Activated naive CD4-positive, alpha-beta T cell treated with anti-CD3 and anti-CD28 coated beads, Interleukin-2, amount 50 U/mL, for 16 hours (primary cell): ENCODE data around the gene LGR5.
"Not testable (repeated sequence)": the region's sequence is repeated elsewhere in the genome, so short reads cannot be mapped to it uniquely, and the experiment has no call there.

Experiments
- DNase-seq: peaks from one replicate; pipeline ENCODE4 v3.0.0-alpha.2; 2020

The LGR5 gene

DNA sequence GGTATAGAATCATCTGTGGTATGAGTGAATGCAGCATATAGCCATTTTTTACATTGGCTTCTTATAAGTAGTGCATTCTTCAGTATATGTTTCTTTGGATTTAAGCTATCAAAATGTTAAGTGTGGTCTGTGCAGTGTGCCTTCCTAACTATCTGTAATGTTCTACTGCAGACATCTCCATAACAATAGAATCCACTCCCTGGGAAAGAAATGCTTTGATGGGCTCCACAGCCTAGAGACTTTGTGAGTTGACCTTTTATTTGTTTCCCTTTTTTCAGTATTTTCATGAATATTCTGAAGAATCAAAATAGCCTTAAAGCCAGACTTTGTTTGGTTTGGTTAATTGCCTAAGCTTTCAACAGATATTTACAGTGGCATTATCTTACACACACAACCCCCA lies 116.8 kb downstream of the LGR5 start:
- no peak for DNase-seq

DNA sequence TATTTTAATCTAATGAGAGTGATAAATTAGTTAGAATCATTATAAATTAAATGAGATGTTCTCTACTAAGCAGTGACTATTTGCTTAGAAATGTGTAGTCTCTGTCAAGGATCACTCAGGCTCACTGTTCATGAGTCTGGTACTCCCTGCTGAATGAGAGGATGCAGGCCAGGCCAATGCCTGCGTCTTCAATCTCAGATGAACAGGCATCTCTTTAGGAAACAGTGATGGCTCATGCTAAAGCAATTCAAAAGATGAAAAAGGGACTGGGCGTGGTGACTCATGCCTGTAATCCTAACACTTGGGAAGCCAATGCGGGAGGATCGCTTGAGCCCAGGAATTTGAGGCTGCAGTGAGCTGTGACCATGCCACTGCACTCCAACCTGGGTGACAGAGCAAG lies 117.3 kb downstream of the LGR5 start:
- DNase-seq = no peak

DNA sequence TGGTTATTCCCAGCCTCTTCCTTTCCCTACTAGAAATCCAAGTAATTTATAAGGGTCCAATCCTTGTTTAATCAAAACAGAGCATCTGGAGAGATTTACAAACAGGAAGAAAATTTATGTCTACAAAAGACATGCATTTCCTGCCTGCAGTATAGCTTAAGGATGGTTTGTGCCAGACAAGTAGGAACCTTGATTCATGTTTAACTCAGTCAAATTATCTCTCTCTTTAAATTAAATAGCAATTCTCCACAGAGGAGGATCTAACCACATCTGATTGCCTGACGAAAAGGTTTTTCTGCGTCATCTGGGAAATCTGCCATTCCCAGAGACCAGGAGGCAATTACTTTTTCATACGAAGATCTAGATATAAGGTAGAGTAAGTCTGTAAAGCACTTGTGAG lies 118.8 kb downstream of the LGR5 start:
- DNase-seq = no peak

DNA sequence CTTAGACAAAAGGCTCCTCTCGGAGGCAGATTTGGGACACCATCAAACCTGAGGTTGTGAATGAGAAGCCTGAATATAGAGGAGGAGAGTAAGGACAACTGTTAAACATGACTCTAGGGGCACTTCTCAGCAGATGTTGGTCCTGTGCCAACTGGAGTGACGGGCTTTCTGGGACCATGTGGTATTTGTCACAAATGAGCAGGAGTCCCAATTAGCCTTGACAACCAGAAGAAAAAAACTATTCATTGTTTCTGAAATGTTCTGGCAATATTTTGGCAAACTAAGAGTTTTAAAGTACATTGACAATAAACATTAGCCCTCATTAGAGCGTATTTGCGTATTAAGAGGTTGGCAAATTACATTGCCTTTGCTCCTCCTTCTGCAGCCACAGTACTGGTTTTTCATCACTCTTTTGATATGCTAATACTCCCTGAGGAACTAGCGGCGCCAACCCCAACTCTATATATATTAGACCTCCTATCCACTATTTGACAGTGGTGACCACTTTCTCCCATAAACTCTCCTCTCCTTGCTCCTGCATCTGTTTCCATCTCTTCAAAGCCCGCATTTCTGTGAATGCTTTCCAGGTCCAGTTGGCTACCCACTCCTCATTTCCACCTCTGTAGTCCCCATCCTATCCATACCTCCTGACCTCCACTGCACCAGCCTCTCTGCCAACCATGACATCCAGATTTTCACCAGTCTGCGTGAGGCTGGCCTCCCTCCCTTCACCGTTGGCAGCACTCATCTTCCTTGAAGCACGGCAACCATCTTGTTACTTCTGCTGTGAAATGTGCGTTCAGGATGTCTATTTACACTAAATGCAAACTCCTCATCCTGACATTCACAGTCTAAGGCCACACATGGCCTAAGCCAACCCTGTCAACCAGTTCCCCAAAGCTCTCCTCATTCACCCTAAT lies 123.3 kb downstream of the LGR5 start:
- DNase-seq = no peak

DNA sequence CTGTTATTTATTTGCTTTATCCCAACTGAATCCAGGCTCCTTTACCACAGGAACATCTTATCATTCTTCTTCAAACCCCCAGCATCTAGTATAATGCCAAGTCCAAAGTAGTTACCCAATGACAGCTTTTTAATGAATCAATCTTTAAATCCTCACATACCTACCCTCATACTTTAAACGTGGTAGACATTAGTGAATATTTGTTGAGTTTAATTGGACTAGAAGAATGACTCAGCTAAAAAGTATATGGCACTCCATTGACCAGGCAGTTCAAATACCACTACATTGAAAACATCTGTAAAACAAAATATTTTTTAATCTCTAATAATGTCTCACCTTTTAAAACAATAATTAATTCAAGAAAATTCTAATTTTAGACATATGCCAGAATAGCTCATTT lies 125.9 kb downstream of the LGR5 start:
- no peak for DNase-seq

DNA sequence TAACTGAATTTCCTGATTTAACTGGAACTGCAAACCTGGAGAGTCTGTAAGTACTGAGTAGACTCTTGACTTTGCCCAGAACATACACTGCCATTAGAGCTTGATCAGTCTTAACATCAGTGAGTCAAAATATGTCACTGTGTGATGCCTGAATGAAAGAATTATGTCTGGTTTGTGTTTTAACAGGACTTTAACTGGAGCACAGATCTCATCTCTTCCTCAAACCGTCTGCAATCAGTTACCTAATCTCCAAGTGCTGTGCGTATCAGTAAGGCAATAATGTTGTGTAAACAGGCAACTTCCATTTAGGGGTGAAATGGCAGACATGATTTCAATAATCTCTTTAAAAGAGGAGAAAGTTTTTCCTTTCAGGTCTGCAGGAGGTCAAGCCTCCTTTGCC lies 127.1 kb downstream of the LGR5 start:
- DNase-seq = no peak

DNA sequence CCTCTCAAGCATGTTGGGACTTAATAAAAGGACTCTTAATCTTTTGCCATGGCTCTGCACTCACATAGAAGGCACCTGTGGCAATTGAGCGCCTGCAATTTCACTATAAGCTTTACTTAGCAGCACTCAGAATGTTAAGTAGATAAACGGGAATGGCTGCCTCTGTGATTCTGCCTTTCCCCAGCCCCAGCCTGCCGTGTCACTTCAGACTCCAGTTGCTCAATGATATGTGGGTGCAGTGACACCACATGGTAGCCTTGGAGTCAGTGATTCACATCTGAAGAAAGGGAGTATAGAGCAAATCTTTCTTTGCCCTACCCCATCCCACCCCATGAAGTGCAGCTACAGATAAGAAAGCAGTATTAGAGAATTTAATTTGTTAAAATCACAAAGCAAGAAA lies 127.9 kb downstream of the LGR5 start:
- no peak for DNase-seq

DNA sequence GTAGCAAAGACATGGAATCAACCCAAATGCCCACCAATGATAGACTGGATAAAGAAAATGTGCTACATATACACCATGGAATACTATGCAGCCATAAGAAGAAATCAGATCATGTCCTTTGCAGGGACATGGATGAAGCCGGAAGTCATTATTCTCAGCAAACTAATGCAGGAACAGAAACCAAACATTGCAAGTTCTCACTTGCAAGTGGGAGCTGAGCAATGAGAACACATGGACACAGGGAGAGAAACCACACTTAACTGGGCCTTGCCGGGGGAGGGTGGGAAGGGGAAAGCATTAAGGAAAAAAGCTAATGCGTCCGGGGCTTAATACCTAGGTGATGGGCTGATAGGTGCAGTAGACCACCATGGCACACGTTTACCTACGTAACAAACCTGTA lies 130.3 kb downstream of the LGR5 start:
- DNase-seq = not testable (repeated sequence)

DNA sequence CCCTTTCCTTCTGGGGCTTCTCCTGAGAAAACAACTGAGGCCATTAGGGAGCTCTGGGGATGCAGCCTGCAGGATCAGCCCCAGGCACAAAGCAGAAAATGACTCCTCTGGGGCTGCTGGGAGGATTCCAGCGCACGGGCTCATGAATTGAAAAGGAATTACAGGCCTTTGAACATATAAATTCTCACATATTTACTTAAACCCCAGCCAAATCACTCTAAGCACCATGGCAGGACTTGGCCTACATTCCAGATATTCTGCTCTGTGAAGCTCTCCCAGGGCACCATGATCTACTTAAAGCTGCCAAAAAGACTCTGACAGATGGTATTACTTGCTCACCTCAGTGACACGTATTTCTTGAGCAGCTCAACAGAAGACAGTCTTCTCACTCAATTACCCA lies 136.9 kb downstream of the LGR5 start:
- DNase-seq = no peak

DNA sequence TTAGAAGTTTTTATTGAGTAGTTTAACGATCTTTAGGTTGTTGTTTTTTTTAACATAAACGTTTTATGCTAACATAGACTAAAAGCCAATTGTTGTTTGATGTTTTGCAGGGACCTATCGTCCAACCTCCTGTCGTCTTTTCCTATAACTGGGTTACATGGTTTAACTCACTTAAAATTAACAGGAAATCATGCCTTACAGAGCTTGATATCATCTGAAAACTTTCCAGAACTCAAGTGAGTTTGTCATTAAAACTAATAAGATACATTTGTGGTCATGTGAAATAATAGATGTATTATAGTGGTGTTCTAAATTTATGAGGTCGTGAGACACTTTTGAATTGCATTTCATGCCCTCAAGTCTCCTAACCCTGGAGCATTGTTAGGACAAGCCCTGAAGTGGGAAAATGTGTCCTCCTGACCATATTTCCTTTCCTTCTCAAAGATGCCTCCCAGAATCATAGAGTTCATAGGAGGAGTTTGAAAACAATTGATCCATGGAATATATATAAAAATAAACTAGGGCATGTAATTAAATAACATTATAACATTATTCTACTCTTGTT lies 139.2 kb downstream of the LGR5 start:
- DNase-seq = no peak

DNA sequence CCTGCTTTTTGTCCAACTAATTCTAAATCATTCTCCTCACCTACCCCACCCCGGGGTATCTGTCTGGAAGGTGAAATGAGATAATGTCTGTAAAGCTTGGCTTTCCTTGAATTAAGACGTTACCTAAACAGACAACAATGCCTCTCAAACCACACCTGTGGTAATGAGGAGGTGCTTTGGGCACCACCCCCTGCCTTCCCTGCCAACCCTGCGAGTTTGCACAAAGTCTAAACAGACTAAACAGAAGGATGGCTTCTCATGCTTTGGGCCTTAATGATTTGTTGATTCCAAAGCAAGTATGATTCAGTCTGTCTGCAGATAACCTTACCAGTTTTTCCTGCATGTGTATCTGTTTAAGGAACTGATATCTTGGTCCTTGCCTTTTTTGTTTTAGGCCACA lies 141.6 kb downstream of the LGR5 start:
- DNase-seq = no peak

DNA sequence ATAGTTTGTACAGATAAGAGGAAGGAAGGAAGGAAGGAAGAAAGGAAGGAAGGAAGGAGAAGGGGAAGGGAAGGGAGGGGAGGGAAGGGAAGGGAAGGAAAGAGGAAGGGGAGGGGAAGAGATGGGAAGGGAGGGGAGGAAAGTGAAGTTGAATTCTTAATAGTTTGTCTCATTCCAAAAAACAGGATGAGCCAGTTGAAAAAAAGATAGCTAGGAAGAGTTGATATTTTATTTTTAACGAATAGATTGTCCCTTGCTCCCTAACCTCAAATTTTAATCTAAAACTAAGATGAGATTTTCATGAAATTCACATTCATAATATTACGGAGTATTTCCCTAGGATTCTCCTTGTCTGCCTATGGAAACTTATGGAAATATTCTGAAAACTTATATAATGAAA lies 143.3 kb downstream of the LGR5 start:
- no peak for DNase-seq

DNA sequence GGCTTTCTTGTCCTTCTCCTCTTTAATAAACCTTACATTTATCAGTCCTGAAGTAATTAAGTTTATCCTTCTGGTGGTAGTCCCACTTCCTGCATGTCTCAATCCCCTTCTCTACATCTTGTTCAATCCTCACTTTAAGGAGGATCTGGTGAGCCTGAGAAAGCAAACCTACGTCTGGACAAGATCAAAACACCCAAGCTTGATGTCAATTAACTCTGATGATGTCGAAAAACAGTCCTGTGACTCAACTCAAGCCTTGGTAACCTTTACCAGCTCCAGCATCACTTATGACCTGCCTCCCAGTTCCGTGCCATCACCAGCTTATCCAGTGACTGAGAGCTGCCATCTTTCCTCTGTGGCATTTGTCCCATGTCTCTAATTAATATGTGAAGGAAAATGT lies 144.8 kb downstream of the LGR5 start:
- DNase-seq = no peak

DNA sequence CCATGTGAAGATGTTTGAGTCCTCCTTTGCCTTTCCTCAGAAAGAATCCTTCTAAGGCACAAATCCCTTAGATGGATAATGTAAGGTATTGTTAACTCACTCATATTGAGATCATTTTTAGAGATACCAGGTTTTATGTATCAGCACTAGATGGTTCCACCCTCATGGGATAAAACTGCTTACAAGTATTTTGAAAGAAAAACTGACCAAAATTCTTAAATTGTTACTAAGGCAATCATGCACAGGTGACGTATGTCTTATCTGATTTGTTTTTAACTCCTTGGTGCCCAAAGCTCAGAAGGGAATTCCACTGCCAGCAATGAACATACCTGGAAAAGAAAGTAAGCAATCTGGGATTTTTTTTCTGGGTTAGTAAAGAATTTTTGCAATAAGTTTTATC lies 145.6 kb downstream of the LGR5 start:
- no peak for DNase-seq

DNA sequence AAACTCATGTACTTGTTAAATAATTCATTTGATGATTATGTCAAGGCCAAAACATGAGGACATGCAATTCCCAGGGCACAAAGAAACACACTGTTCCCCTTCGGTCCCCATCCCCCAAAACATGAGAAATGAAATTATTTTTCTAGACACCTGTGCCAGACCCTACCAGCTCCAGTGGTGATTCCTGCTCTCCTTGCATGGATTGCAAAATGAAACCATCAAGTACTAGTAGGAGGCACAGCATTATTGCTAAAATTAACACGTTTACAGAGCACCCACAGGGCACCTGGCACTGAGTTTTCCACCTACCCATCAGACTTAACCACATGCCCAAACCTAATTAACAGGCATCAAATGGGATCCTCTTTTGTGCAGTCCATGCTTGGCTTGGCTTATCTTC lies 147.4 kb downstream of the LGR5 start:
- no peak for DNase-seq

DNA sequence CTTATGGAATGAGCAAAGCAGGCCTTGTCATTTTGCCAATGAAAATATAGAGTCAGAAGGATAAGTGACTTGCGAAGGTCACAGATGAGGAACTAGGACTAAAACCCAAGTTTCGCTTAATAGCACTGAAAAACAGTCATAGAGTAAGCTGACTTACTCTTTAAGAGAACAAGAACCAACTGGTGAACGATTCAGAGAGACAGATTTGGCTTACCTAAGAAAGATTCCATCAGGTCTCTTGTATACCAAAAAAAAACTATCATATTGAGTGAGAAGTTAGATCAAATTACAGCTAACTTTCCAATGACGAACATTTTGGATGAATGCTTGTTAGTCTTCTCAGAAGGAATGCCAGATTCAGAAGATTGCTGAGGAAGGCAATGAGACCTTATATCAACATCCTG lies 149.9 kb downstream of the LGR5 start:
- no peak for DNase-seq

DNA sequence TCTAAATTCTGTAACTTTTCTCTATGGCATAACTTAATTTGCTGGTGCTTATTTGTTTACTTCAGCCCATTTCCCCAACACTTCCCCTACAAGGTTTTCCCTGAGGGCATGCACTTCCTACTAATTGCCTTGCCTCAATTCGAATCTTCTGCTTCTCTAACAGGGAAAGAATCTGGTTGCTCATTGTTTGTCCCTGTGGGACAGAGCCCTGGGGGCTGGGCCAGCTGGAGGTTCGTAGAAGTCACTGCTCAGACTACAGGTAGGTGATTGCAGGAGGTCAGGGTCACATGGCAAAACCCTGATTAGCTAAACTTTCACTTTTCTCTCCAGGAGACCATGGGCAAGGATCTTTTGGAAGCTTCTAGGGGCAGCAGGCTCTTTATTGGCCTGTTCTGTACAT lies 152.0 kb downstream of the LGR5 start:
- DNase-seq = no peak

DNA sequence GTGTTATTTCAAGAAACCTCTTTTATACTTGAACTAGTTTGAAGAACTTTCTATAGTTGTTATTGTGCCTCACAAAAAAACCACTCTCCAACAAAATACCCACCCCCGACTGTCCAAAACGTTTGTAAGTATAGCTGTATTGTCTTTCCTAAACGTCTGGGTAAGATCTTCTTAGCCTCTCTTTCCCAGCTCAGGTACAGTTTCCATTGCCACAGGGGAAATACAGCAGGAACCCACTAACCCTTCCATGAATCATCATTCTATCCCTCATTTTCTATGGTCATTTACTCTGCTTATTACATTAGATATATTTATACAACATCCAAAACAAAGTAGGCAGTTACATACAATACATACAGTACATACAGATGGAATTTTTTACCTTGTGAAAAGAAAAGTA lies 153.2 kb downstream of the LGR5 start:
- DNase-seq = no peak

DNA sequence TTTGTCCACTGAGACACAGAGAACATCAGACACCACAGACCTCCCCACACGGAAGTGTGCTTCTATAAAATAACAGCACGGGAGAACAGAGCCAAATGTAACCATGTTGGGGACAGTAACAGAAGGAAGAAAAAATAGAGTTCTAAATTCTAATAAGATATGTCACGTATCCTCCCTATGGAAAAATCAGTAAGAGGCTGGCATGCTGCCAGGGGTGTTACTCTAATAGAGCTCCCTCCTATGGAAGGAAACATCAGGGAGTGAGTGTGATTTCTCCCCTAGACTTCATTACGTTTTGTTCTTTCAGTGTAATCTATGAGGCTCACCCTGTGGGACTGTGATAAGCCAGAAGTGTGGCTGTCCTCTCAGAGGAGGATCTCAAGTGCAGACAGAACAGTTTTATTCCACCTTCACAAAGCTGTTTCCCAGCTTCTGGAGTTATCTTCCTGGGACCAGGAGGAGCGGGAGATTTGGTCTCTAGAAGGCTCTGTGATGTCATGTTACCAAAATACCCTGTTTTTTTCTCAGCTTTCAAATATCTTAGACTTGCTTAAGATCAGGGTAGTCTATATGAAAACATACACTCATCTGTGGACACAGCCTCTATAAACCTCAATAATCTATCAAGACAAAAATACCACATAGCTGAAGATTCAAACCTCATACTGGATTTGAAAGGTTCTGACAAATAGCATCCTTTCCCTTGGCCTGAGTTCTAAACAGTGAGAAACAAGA lies 154.8 kb downstream of the LGR5 start:
- no peak for DNase-seq

DNA sequence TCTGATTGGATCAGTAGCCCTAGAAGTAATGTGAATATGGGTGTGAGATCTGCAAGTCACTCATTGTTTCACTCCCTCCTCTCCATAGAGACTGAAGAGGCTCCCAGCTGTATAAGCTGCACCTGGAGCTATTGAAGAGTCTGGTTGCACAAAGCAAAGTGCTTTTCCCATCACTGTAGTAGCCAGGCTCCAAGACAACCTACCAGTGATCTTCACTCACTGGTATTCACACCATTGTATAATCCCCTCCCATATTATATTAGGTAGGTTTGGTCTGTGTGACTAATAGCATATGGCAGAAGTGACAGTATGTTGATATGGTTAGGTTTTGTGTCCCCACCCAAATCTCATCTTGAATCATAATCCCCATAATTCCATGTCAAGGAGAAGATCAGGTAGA lies 159.6 kb downstream of the LGR5 start:
- DNase-seq = no peak

DNA sequence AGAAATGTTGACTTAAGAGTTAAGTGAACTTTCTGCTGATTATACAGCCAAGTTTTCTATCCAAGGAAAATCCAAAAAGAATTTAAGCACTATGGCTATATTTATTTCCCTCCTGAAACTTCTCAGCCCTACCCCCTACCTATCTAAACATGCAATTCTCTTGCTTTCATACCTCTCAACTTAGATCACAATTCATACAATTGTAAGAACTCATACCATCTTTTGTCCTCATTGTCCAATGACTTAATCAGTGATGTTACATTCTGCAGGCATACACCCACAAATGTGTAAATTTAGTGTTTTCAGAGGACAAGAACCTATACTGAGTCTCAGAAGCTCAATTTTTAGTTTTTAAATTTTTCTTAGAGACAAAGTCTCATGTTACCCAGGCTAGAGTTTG lies 161.9 kb downstream of the LGR5 start:
- DNase-seq = no peak

DNA sequence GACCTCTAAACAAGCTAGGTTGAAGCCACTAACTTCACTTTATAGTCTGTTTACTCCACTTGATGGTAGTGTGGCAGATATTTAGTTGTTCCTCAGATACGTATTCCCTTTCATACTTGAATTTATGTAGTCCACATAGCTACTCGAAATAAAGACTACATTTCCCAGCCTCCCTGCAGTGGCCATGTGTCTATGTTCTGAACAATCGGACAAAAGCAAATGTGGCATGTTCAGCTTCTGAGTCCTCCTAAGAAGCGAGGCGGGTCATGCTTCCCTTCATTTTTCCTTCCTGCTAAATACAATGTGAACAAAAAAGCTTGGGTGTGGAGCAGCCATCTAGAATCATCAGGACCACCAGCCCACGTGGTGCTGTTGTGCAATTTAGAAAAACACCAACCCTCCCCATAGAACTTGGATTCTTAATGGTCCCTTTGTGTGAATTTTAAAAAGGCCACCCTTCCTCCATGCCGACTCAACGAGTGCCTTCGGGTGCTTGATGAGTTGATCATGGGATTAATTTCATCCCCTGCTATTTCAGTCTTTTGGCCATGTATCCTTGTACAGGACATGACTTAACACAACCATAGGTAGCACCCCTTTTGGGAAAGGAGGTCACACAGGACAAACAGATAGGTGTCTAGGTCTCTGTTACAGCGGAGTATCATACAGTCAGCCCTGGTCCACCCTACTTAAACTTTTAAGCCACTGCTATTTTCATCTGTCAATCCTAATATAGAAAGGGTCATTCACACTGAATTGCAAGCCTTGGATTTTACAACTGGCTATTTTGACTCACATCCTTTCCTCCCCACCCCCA lies 163.4 kb downstream of the LGR5 start:
- no peak for DNase-seq

DNA sequence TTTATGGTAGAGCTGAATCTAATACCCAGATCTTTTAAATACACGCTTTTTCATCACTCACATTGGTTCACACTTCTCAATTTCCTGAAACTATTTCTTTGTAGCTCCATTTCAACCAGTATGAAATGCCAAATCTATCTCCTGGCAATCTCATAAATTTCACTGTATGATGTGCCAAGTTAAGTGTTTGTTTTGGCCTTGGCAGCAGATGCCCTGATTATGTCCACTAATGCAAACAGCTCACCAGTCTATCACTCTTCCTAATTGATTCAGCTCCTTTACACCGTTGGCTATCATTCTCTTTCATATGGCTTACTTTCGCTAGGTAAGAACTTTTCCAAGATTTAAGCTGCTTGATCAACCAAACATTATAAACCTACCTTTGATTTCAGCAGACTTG lies 165.4 kb downstream of the LGR5 start:
- no peak for DNase-seq
